NCI-H2107 treated with DMSO at 0.1 percent for 48 hours (cell line): ENCODE results near the gene TRMT61B.

Experiments used
- DNase-seq: peaks from one replicate; lab custom pipeline; 2025; ENCODE audit not compliant: unreplicated experiment; lab: John Stamatoyannopoulos, UW

The TRMT61B gene

GRCh38 chr2:28870146-28870891 lies at the start of gene TRMT61B:
Gene TRMT61B, minus strand, starts transcription at chr2:28870309. Its CDS starts 32 bp downstream, at chr2:28870277.
- DNase-seq: peak; percentile 89

- DNase-seq: no peak
Measured at GRCh38 chr2:28915939-28916338, 45.8 kb upstream of the TRMT61B start.

GRCh38 chr2:28909655-28910353 lies 39.7 kb upstream of the TRMT61B start:
- no peak for DNase-seq

GRCh38 chr2:28908172-28908571 lies 38.1 kb upstream of the TRMT61B start:
- no peak for DNase-seq

- no peak for DNase-seq
Measured at GRCh38 chr2:28906821-28907220, 36.7 kb upstream of the TRMT61B start.

GRCh38 chr2:28906376-28906775 lies 36.3 kb upstream of the TRMT61B start:
- no peak for DNase-seq

GRCh38 chr2:28905533-28905932 lies 35.4 kb upstream of the TRMT61B start:
- DNase-seq: no peak

GRCh38 chr2:28904802-28905457 lies 34.8 kb upstream of the TRMT61B start:
- DNase-seq: no peak

GRCh38 chr2:28904295-28904694 lies 34.2 kb upstream of the TRMT61B start:
- DNase-seq: no peak

GRCh38 chr2:28902584-28902983 lies 32.5 kb upstream of the TRMT61B start:
- DNase-seq: no peak

GRCh38 chr2:28901841-28902240 lies 31.7 kb upstream of the TRMT61B start:
- DNase-seq: no peak

- DNase-seq: no peak
Measured at GRCh38 chr2:28901202-28901601, 31.1 kb upstream of the TRMT61B start.

- no peak for DNase-seq
Measured at GRCh38 chr2:28898048-28898447, 27.9 kb upstream of the TRMT61B start.

GRCh38 chr2:28896906-28897305 lies 26.8 kb upstream of the TRMT61B start:
- DNase-seq: no peak

- DNase-seq: no peak
Measured at GRCh38 chr2:28895189-28895893, 25.2 kb upstream of the TRMT61B start.

GRCh38 chr2:28894470-28895188 lies 24.5 kb upstream of the TRMT61B start, which contains the start of gene WDR43:
Gene WDR43, plus strand, starts transcription at chr2:28894667. Its CDS starts 32 bp downstream, at chr2:28894699.
- DNase-seq: peak; percentile 91

GRCh38 chr2:28893488-28893887 lies 23.4 kb upstream of the TRMT61B start:
- no peak for DNase-seq

- no peak for DNase-seq
Measured at GRCh38 chr2:28880193-28880592, 10.1 kb upstream of the TRMT61B start.

- DNase-seq: no peak
Measured at GRCh38 chr2:28871620-28872019, 1.5 kb upstream of the TRMT61B start.

- no peak for DNase-seq
Measured at GRCh38 chr2:28869494-28870145, 489 bp downstream of the TRMT61B start.
